GM23338 (cell line): ENCODE data around the gene HSPD1. TPM values are rescaled to one million over a fixed set of nuclear protein-coding genes. Genes with fewer than 3 reads are reported as not detected.
A peak's percentile ranks its signal among the peaks of the same experiment; 100 is the strongest.
"Not testable (repeated sequence)": the region's sequence is repeated elsewhere in the genome, so short reads cannot be mapped to it uniquely, and the experiment has no call there.

Experiments
- ATAC-seq: fragments of 200-7000 bp; cut with Tn5 transposase; 3 replicates; pipeline ENCODE4 v1.9.1; 2020
- DNase-seq: peaks from one replicate; pipeline ENCODE4 v3.0.0-alpha.2; 2015; ENCODE audit warnings: low spot score
- H2AFZ ChIP-seq: fragments of 200-600 bp; sonication (generic); 2 replicates; pipeline ENCODE4 v1.8.0; 2016; ENCODE audit warnings: antibody characterized with exemption, mild to moderate bottlenecking, moderate library complexity
- H3F3A ChIP-seq: fragments of 200-600 bp; sonication (generic); replicated peaks from 2 replicates; pipeline ENCODE4 v1.8.0; 2017; ENCODE audit warnings: antibody characterized with exemption, mixed run types, low read depth
- H3K27ac ChIP-seq: fragments of 200-600 bp; sonication (generic); 2 replicates; pipeline ENCODE4 v1.6.1; 2016; ENCODE audit warnings: low read depth
- H3K27me3 ChIP-seq: fragments of 200-600 bp; sonication (generic); 2 replicates; pipeline ENCODE4 v1.8.0; 2016; ENCODE audit warnings: mild to moderate bottlenecking, mixed run types, moderate library complexity; ENCODE audit not compliant: insufficient read depth
- H3K36me3 ChIP-seq: fragments of 200-600 bp; sonication (generic); 2 replicates; pipeline ENCODE4 v1.8.0; 2016; ENCODE audit warnings: mild to moderate bottlenecking; ENCODE audit not compliant: insufficient read depth
- H3K4me1 ChIP-seq: fragments of 200-600 bp; sonication (generic); 2 replicates; pipeline ENCODE4 v1.8.0; 2016; ENCODE audit warnings: mild to moderate bottlenecking, moderate library complexity; ENCODE audit not compliant: insufficient read depth
- H3K4me2 ChIP-seq: fragments of 200-600 bp; sonication (generic); 2 replicates; pipeline ENCODE4 v1.7.1; 2017; ENCODE audit warnings: mixed run types
- H3K4me3 ChIP-seq: fragments of 200-600 bp; sonication (generic); 2 replicates; pipeline ENCODE4 v1.6.1; 2016; ENCODE audit warnings: mixed run types
- H3K79me2 ChIP-seq: fragments of 200-600 bp; sonication (generic); replicated peaks from 2 replicates; pipeline ENCODE4 v1.8.0; 2017; ENCODE audit warnings: mild to moderate bottlenecking; ENCODE audit not compliant: insufficient read depth
- H3K9me2 ChIP-seq: fragments of 200-600 bp; sonication (generic); 2 replicates; pipeline ENCODE4 v1.8.0; 2017; ENCODE audit not compliant: insufficient read depth
- H4K20me1 ChIP-seq: fragments of 200-600 bp; sonication (generic); replicated peaks from 2 replicates; pipeline ENCODE4 v1.8.0; 2017; ENCODE audit warnings: mild to moderate bottlenecking; ENCODE audit not compliant: insufficient read depth
- H3K27ac Mint-ChIP-seq: 2 replicates; pipeline ENCODE4 v1.8.0; 2020; ENCODE audit warnings: inconsistent platforms, mild to moderate bottlenecking, moderate library complexity, mixed read lengths
- H3K27me3 Mint-ChIP-seq: 3 replicates; pipeline ENCODE4 v1.8.0; 2022; ENCODE audit warnings: low read depth, mild to moderate bottlenecking, moderate library complexity, mixed read lengths, inconsistent platforms; ENCODE audit not compliant: insufficient read depth, poor library complexity
- H3K36me3 Mint-ChIP-seq: 3 replicates; pipeline ENCODE4 v1.8.0; 2021; ENCODE audit warnings: low read depth, mild to moderate bottlenecking, inconsistent platforms, moderate library complexity, mixed read lengths
- H3K4me1 Mint-ChIP-seq: 3 replicates; pipeline ENCODE4 v1.8.0; 2020; ENCODE audit warnings: mild to moderate bottlenecking, inconsistent platforms, mixed read lengths
- H3K4me3 Mint-ChIP-seq: 3 replicates; pipeline ENCODE4 v1.8.0; 2021; ENCODE audit warnings: moderate library complexity, mild to moderate bottlenecking, inconsistent platforms, mixed read lengths
- H3K9me3 Mint-ChIP-seq: 3 replicates; pipeline ENCODE4 v1.8.0; 2020; ENCODE audit warnings: moderate library complexity, mild to moderate bottlenecking, inconsistent platforms, mixed read lengths
- CREB1 ChIP-seq: fragments of 250-450 bp; sonication (Bioruptor Pico); IDR thresholded peaks from 2 replicates; pipeline ENCODE4 v1.5.0; 2020; ENCODE audit warnings: low read depth, mild to moderate bottlenecking, moderate library complexity
- EZH2 ChIP-seq: fragments of 200-600 bp; sonication (generic); IDR thresholded peaks from one replicate; pipeline ENCODE4 v1.8.0; 2017; ENCODE audit warnings: antibody characterized with exemption, mild to moderate bottlenecking, low read depth; ENCODE audit not compliant: unreplicated experiment
- EZH2phosphoT487 ChIP-seq: fragments of 200-600 bp; sonication (generic); IDR thresholded peaks from one replicate; pipeline ENCODE4 v1.8.1; 2018; ENCODE audit warnings: antibody characterized with exemption; ENCODE audit not compliant: unreplicated experiment
- JUNB ChIP-seq: IDR thresholded peaks from one replicate; pipeline ENCODE4 v1.6.1; 2016; ENCODE audit warnings: antibody characterized with exemption; ENCODE audit not compliant: unreplicated experiment
- ZNF114 ChIP-seq: fragments of 250-450 bp; sonication (Bioruptor Pico); IDR thresholded peaks from 2 replicates; pipeline ENCODE4 v1.5.0; 2020; ENCODE audit warnings: mild to moderate bottlenecking, moderate library complexity
- polyA plus RNA-seq: library from polyadenylated mRNA; unstranded; fragments of >200 nt; fragmentation: Nextera tagmentation; extraction: Ambion mirVana; gene quantifications from 2 replicates; pipeline ENCODE4 v1.2.1, GENCODE V29; 2016
- total RNA-seq: library from RNA; depleted of rRNA; stranded (reverse); fragments of >200 nt; shearing (Covaris generic); gene quantifications from 2 replicates; pipeline ENCODE4 v1.2.3, GENCODE V29; 2014
- TF ChIP-seq, protein P1 (sequence below): IDR thresholded peaks from 2 replicates; pipeline ENCODE4 v1.6.1; 2016; ENCODE audit warnings: antibody characterized with exemption
- TF ChIP-seq, protein P2 (sequence below): fragments of 250-450 bp; sonication (Bioruptor Pico); IDR thresholded peaks from 2 replicates; pipeline ENCODE4 v1.5.0; 2020; ENCODE audit warnings: mild to moderate bottlenecking, moderate library complexity

HSPD1 gene
- total and polyA plus RNA-seq, 2 experiments from 2014 or later, result 880 to 1,188 TPM

DNA sequence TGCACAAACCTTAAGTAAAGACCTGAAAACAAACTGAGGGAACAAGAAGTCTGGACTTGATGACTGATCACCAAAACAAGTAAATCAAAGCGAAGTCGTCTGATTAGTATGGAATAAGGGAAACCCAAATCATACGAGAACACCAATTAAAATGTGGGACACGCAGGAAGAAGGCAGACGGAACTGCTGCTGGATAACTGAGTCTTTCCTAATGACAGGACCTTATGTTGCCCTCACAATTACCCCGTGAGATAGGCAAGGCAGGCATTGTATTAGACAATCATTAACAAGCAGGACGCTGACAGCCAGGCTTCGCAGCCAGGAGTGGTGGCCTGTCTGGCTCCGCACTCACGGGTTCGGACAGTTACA is 46.9 kb downstream of the HSPD1 start:
- Mint-ChIP-seq H3K36me3 (no peaks in the 10 kb centered on the region; the same call in 2 of the 3 replicates), H3K27ac (peak overlapping the region; percentile 81), H3K9me3 (no peaks in the 10 kb centered on the region; the same call in 1 of the 3 replicates), H3K4me1 (peaks cover 9% of the 10 kb centered on the region), H3K4me3 (peak overlapping the region; percentile 95), H3K27me3 (peaks cover 4% of the 10 kb centered on the region)
- Histone ChIP-seq H3K9me2 (no peaks in the 10 kb centered on the region), H3K36me3 (no peaks in the 10 kb centered on the region), H3K27ac (peak overlapping the region; percentile 1; the same call in 1 of the 2 replicates), H2AFZ (peak overlapping the region; percentile 73; the same call in 1 of the 2 replicates), H3K79me2 (peaks cover 40% of the 10 kb centered on the region), H3K4me2 (peak overlapping the region; percentile 69), H4K20me1 (peaks cover 22% of the 10 kb centered on the region), H3K27me3 (no peaks in the 10 kb centered on the region), H3K4me3 (peak overlapping the region; percentile 75), H3F3A (peaks cover 15% of the 10 kb centered on the region; the same call in 1 of the 2 replicates), H3K4me1 (peaks cover 9% of the 10 kb centered on the region; the same call in 1 of the 2 replicates)
- DNase-seq (no peak), ATAC-seq (no peak)
- no peak for TF ChIP-seq JUNB
- TF ChIP-seq, protein P1, sequence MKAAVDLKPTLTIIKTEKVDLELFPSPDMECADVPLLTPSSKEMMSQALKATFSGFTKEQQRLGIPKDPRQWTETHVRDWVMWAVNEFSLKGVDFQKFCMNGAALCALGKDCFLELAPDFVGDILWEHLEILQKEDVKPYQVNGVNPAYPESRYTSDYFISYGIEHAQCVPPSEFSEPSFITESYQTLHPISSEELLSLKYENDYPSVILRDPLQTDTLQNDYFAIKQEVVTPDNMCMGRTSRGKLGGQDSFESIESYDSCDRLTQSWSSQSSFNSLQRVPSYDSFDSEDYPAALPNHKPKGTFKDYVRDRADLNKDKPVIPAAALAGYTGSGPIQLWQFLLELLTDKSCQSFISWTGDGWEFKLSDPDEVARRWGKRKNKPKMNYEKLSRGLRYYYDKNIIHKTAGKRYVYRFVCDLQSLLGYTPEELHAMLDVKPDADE, result no peak
- TF ChIP-seq EZH2phosphoT487, result no peak
- TF ChIP-seq CREB1 (CRISPR knock-in tag), result no peak
- no peak for TF ChIP-seq EZH2
- TF ChIP-seq, protein P2, sequence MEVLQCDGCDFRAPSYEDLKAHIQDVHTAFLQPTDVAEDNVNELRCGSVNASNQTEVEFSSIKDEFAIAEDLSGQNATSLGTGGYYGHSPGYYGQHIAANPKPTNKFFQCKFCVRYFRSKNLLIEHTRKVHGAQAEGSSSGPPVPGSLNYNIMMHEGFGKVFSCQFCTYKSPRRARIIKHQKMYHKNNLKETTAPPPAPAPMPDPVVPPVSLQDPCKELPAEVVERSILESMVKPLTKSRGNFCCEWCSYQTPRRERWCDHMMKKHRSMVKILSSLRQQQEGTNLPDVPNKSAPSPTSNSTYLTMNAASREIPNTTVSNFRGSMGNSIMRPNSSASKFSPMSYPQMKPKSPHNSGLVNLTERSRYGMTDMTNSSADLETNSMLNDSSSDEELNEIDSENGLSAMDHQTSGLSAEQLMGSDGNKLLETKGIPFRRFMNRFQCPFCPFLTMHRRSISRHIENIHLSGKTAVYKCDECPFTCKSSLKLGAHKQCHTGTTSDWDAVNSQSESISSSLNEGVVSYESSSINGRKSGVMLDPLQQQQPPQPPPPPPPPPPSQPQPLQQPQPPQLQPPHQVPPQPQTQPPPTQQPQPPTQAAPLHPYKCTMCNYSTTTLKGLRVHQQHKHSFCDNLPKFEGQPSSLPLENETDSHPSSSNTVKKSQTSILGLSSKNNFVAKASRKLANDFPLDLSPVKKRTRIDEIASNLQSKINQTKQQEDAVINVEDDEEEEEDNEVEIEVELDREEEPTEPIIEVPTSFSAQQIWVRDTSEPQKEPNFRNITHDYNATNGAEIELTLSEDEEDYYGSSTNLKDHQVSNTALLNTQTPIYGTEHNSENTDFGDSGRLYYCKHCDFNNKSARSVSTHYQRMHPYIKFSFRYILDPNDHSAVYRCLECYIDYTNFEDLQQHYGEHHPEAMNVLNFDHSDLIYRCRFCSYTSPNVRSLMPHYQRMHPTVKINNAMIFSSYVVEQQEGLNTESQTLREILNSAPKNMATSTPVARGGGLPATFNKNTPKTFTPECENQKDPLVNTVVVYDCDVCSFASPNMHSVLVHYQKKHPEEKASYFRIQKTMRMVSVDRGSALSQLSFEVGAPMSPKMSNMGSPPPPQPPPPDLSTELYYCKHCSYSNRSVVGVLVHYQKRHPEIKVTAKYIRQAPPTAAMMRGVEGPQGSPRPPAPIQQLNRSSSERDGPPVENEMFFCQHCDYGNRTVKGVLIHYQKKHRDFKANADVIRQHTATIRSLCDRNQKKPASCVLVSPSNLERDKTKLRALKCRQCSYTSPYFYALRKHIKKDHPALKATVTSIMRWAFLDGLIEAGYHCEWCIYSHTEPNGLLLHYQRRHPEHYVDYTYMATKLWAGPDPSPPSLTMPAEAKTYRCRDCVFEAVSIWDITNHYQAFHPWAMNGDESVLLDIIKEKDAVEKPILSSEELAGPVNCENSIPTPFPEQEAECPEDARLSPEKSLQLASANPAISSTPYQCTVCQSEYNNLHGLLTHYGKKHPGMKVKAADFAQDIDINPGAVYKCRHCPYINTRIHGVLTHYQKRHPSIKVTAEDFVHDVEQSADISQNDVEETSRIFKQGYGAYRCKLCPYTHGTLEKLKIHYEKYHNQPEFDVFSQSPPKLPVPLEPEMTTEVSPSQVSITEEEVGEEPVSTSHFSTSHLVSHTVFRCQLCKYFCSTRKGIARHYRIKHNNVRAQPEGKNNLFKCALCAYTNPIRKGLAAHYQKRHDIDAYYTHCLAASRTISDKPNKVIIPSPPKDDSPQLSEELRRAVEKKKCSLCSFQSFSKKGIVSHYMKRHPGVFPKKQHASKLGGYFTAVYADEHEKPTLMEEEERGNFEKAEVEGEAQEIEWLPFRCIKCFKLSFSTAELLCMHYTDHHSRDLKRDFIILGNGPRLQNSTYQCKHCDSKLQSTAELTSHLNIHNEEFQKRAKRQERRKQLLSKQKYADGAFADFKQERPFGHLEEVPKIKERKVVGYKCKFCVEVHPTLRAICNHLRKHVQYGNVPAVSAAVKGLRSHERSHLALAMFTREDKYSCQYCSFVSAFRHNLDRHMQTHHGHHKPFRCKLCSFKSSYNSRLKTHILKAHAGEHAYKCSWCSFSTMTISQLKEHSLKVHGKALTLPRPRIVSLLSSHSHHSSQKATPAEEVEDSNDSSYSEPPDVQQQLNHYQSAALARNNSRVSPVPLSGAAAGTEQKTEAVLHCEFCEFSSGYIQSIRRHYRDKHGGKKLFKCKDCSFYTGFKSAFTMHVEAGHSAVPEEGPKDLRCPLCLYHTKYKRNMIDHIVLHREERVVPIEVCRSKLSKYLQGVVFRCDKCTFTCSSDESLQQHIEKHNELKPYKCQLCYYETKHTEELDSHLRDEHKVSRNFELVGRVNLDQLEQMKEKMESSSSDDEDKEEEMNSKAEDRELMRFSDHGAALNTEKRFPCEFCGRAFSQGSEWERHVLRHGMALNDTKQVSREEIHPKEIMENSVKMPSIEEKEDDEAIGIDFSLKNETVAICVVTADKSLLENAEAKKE, result no peak
- no peak for TF ChIP-seq ZNF114 (CRISPR knock-in tag)

DNA sequence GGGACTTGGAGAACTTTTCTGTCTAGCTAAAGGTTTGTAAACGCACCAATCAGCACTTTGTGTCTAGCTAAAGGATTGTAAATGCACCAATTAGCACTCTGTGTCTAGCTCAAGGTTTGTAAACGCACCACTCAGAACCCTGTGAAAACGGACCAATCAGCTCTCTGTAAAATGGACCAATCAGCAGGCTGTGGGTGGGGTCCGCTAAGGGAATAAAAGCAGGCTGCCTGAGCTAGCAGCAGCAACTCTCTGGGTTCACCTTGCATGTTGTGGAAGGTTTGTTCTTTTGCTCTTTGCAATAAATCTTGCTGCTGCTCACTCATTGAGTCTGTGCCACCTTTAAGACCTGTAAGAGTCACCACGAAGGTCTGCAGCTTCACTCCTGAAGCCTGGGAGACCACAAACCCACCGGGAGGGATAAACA is 48.7 kb downstream of the HSPD1 start:
- H3K4me2 ChIP-seq, H3K4me1 Mint-ChIP-seq, H3K9me2 ChIP-seq, H3K27me3 ChIP-seq, H3K9me3 Mint-ChIP-seq, H3K27ac ChIP-seq, H3K4me3 ChIP-seq, H3K36me3 ChIP-seq, H3K36me3 Mint-ChIP-seq, ATAC-seq, H3K27me3 Mint-ChIP-seq, H3K4me3 Mint-ChIP-seq, H3K27ac Mint-ChIP-seq, H3K4me1 ChIP-seq: not testable (repeated sequence)
- DNase-seq, result peak; percentile 26
- Histone ChIP-seq H3F3A (peaks cover 15% of the 10 kb centered on the region; the same call in 1 of the 2 replicates), H4K20me1 (peaks cover 12% of the 10 kb centered on the region), H3K79me2 (peaks cover 22% of the 10 kb centered on the region), H2AFZ (peak overlapping the region; percentile 21; the same call in 1 of the 2 replicates)
